H9 (cell line): ENCODE measurements around the gene SBK3. TPM values are rescaled to one million over a fixed set of nuclear protein-coding genes. Genes with fewer than 3 reads are reported as not detected.
"Not testable (repeated sequence)": the region's sequence is repeated elsewhere in the genome, so short reads cannot be mapped to it uniquely, and the experiment has no call there.

Source experiments
- DNase-seq: peaks from one replicate; pipeline ENCODE4 v3.0.0-alpha.2; 2017
- H2AFZ ChIP-seq: one replicate; pipeline ENCODE4 v1.6.1; 2013; ENCODE audit warnings: mild to moderate bottlenecking, low read length, control low read depth, moderate library complexity
- H2AK5ac ChIP-seq: 2 replicates; pipeline ENCODE4 v1.6.1; 2013; ENCODE audit warnings: low read length, control low read depth, mixed read lengths; ENCODE audit not compliant: insufficient read length
- H2BK120ac ChIP-seq: one replicate; pipeline ENCODE4 v1.6.1; 2013; ENCODE audit warnings: low read depth, mild to moderate bottlenecking, low read length, control low read depth, inconsistent platforms; ENCODE audit not compliant: poor library complexity, severe bottlenecking
- H2BK12ac ChIP-seq: 2 replicates; pipeline ENCODE4 v1.6.1; 2013; ENCODE audit warnings: low read length, control low read depth, mixed read lengths, low read depth; ENCODE audit not compliant: insufficient read length
- H2BK15ac ChIP-seq: 2 replicates; pipeline ENCODE4 v1.6.1; 2013; ENCODE audit warnings: low read depth, low read length, control low read depth
- H2BK20ac ChIP-seq: one replicate; pipeline ENCODE4 v1.6.1; 2013; ENCODE audit warnings: low read depth, mild to moderate bottlenecking, low read length, control low read depth, inconsistent platforms; ENCODE audit not compliant: poor library complexity, severe bottlenecking
- H2BK5ac ChIP-seq: 2 replicates; pipeline ENCODE4 v1.6.1; 2013; ENCODE audit warnings: low read length, control low read depth, mixed read lengths; ENCODE audit not compliant: insufficient read length
- H3K14ac ChIP-seq: 2 replicates; pipeline ENCODE4 v1.6.1; 2013; ENCODE audit warnings: low read length, control low read depth; ENCODE audit not compliant: insufficient read depth
- H3K18ac ChIP-seq: 2 replicates; pipeline ENCODE4 v1.6.1; 2013; ENCODE audit warnings: low read depth, mild to moderate bottlenecking, mixed read lengths, low read length, control low read depth; ENCODE audit not compliant: insufficient read length
- H3K23ac ChIP-seq: 2 replicates; pipeline ENCODE4 v1.6.1; 2013; ENCODE audit warnings: low read length, control low read depth, mixed read lengths, low read depth; ENCODE audit not compliant: insufficient read length
- H3K23me2 ChIP-seq: 2 replicates; pipeline ENCODE4 v1.6.1; 2013; ENCODE audit warnings: low read depth, mild to moderate bottlenecking, mixed read lengths, low read length, control low read depth; ENCODE audit not compliant: insufficient read length, poor library complexity, severe bottlenecking
- H3K27ac ChIP-seq: 2 replicates; pipeline ENCODE4 v1.5.1; 2013; ENCODE audit warnings: low read length, control low read depth, mixed read lengths, low read depth; ENCODE audit not compliant: insufficient read length
- H3K27me3 ChIP-seq: 2 replicates; pipeline ENCODE4 v1.6.1; 2013; ENCODE audit warnings: low read length, control low read depth, inconsistent platforms; ENCODE audit not compliant: insufficient read depth
- H3K4ac ChIP-seq: 2 replicates; pipeline ENCODE4 v1.6.1; 2013; ENCODE audit warnings: low read depth, mild to moderate bottlenecking, control low read depth, inconsistent platforms, low read length, moderate library complexity
- H3K4me1 ChIP-seq: 2 replicates; pipeline ENCODE4 v1.6.1; 2013; ENCODE audit warnings: low read length, control low read depth, inconsistent platforms; ENCODE audit not compliant: insufficient read depth
- H3K4me2 ChIP-seq: 2 replicates; pipeline ENCODE4 v1.6.1; 2013; ENCODE audit warnings: low read length, control low read depth, mixed read lengths; ENCODE audit not compliant: insufficient read length, insufficient read depth
- H3K56ac ChIP-seq: 2 replicates; pipeline ENCODE4 v1.6.1; 2013; ENCODE audit warnings: low read depth, mild to moderate bottlenecking, mixed read lengths, low read length, control low read depth; ENCODE audit not compliant: insufficient read length
- H3K79me1 ChIP-seq: 2 replicates; pipeline ENCODE4 v1.6.1; 2013; ENCODE audit warnings: low read depth, mild to moderate bottlenecking, moderate library complexity, low read length, control low read depth, inconsistent platforms; ENCODE audit not compliant: insufficient read depth, poor library complexity, severe bottlenecking
- H3K79me2 ChIP-seq: 2 replicates; pipeline ENCODE4 v1.6.1; 2013; ENCODE audit warnings: low read length, control low read depth, inconsistent platforms; ENCODE audit not compliant: insufficient read depth
- H3K9ac ChIP-seq: 2 replicates; pipeline ENCODE4 v1.6.1; 2013; ENCODE audit warnings: low read length, control low read depth, mixed read lengths; ENCODE audit not compliant: insufficient read length; ENCODE audit errors: extremely low read depth
- H3K9me3 ChIP-seq: one replicate; pipeline ENCODE4 v1.6.1; 2013; ENCODE audit warnings: low read depth, low read length, inconsistent platforms; ENCODE audit not compliant: control insufficient read depth
- H3T11ph ChIP-seq: one replicate; pipeline ENCODE4 v1.6.1; 2013; ENCODE audit warnings: mild to moderate bottlenecking, low read length, control low read depth, inconsistent platforms
- H4K20me1 ChIP-seq: one replicate; pipeline ENCODE4 v1.6.1; 2013; ENCODE audit not compliant: control insufficient read depth, insufficient read length, insufficient read depth
- H4K5ac ChIP-seq: 2 replicates; pipeline ENCODE4 v1.6.1; 2013; ENCODE audit warnings: low read depth, mild to moderate bottlenecking, mixed read lengths, low read length, control low read depth; ENCODE audit not compliant: insufficient read length
- H4K8ac ChIP-seq: replicated peaks from 2 replicates; pipeline ENCODE4 v1.6.1; 2013; ENCODE audit warnings: low read length, control low read depth, mixed read lengths, low read depth; ENCODE audit not compliant: insufficient read length
- H4K91ac ChIP-seq: 2 replicates; pipeline ENCODE4 v1.6.1; 2013; ENCODE audit warnings: low read depth, mild to moderate bottlenecking, moderate library complexity, mixed read lengths, low read length, control low read depth; ENCODE audit not compliant: insufficient read length
- H3K27ac Mint-ChIP-seq, 3 experiments: 2 replicates in 2 of 3; 3 replicates in 1 of 3; pipeline ENCODE4 v1.8.0; 2020 to 2021; ENCODE audit warnings: mixed read lengths in 3 of 3, mild to moderate bottlenecking in 1 of 3, moderate library complexity in 1 of 3
- H3K27me3 Mint-ChIP-seq: 2 replicates; pipeline ENCODE4 v1.8.0; 2021; ENCODE audit warnings: low read depth, mild to moderate bottlenecking, moderate library complexity, mixed read lengths
- H3K36me3 Mint-ChIP-seq, 3 experiments: 2 replicates in 2 of 3; 3 replicates in 1 of 3; pipeline ENCODE4 v1.8.0; 2020 to 2021; ENCODE audit warnings: low read depth in 3 of 3, mixed read lengths in 3 of 3; ENCODE audit not compliant: insufficient read depth in 1 of 3
- H3K4me1 Mint-ChIP-seq, 2 experiments: 2 replicates each; pipeline ENCODE4 v1.8.0; 2020; ENCODE audit warnings: mixed read lengths in 2 of 2
- H3K4me3 Mint-ChIP-seq, 2 experiments: 2 replicates in 1 of 2; 3 replicates in 1 of 2; pipeline ENCODE4 v1.8.0; 2020 to 2021; ENCODE audit warnings: mild to moderate bottlenecking in 2 of 2, mixed read lengths in 2 of 2, moderate library complexity in 1 of 2
- H3K9me3 Mint-ChIP-seq, 2 experiments: 2 replicates in 1 of 2; 3 replicates in 1 of 2; pipeline ENCODE4 v1.8.0; 2020; ENCODE audit warnings: mild to moderate bottlenecking in 2 of 2, mixed read lengths in 2 of 2, moderate library complexity in 1 of 2
- WGBS: extraction: QIAGEN DNeasy Blood & Tissue Kit; methylation state at CpG from one replicate; pipeline ENCODE4 v1.1.7; 2013; ENCODE audit warnings: missing lambda C conversion rate, low lambda C conversion rate, mixed read lengths; ENCODE audit not compliant: insufficient read length; ENCODE audit errors: extremely low coverage; 5-methylcytosine and 5-hydroxymethylcytosine counted together
- total RNA-seq: library from RNA; stranded (reverse); gene quantifications from 2 replicates; pipeline ENCODE4 v1.2.1, GENCODE V29; 2021
- TF ChIP-seq, protein P1 (sequence below): fragments of 200-600 bp; sonication (generic); conservative IDR thresholded peaks from 3 replicates; pipeline ENCODE4 v1.8.0; 2021; ENCODE audit warnings: antibody characterized with exemption, mild to moderate bottlenecking

Gene SBK3
- total RNA-seq, 1 experiment from 2014 or later = 0.70 TPM

DNA sequence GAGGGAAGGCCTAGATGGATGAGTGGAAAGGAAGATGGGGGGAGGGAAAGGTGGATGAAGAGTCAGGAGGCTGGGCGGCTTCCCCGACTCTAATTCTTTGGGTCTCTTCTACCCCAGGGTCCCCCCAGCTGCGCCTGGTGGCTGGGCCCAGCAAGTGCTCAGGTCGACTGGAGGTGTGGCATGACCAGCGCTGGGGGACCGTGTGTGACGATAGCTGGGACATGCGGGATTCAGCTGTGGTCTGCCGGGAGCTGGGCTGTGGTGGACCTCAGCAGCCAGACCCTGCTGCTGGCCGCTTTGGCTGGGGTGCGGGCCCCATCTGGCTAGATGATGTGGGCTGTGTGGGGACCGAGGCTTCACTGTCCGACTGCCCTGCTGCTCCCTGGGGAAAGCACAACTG, 47.6 kb downstream of the SBK3 start:
- Histone ChIP-seq H3K4me1 (no peaks in the 10 kb centered on the region), H3K27ac (no peak overlapping the region), H3K9ac (no peak overlapping the region), H2BK5ac (no peak overlapping the region), H3K14ac (no peak overlapping the region), H2BK120ac (no peak overlapping the region), H4K8ac (no peak overlapping the region), H3K18ac (no peak overlapping the region), H3K27me3 (no peaks in the 10 kb centered on the region; the same call in 1 of the 2 replicates), H2BK12ac (no peak overlapping the region), H2BK20ac (no peak overlapping the region), H3T11ph (no peak overlapping the region), H2AK5ac (no peak overlapping the region), H3K23me2 (no peaks in the 10 kb centered on the region), H3K4ac (no peak overlapping the region), H3K23ac (no peak overlapping the region), H3K79me1 (no peaks in the 10 kb centered on the region), H3K79me2 (no peaks in the 10 kb centered on the region), H3K9me3 (no peaks in the 10 kb centered on the region), H3K56ac (no peak overlapping the region), H2AFZ (no peak overlapping the region), H4K5ac (no peak overlapping the region), H3K4me2 (no peak overlapping the region), H4K91ac (no peak overlapping the region), H2BK15ac (no peak overlapping the region), H4K20me1 (no peaks in the 10 kb centered on the region)
- H3K27ac Mint-ChIP-seq = no peak overlapping the region
- 0 out of 5 replicates have a peak overlapping the region, but pooled peaks of 1 of the 2 experiments have one; percentile 9 for H3K4me3 Mint-ChIP-seq
- no CpG with 5 or more reads among the region's 13 CpGs for WGBS
- peaks cover 42% of the 10 kb centered on the region for H3K27me3 Mint-ChIP-seq
- peaks cover 21 to 27% of the 10 kb centered on the region in 2 experiments for H3K4me1 Mint-ChIP-seq
- DNase-seq = no peak
- H3K36me3 Mint-ChIP-seq = no peaks in the 10 kb centered on the region; a peak in 3 of 7 replicates
- peaks cover 5 to 6% of the 10 kb centered on the region in 2 experiments; a peak in 3 of 5 replicates for H3K9me3 Mint-ChIP-seq
- TF ChIP-seq, protein P1, sequence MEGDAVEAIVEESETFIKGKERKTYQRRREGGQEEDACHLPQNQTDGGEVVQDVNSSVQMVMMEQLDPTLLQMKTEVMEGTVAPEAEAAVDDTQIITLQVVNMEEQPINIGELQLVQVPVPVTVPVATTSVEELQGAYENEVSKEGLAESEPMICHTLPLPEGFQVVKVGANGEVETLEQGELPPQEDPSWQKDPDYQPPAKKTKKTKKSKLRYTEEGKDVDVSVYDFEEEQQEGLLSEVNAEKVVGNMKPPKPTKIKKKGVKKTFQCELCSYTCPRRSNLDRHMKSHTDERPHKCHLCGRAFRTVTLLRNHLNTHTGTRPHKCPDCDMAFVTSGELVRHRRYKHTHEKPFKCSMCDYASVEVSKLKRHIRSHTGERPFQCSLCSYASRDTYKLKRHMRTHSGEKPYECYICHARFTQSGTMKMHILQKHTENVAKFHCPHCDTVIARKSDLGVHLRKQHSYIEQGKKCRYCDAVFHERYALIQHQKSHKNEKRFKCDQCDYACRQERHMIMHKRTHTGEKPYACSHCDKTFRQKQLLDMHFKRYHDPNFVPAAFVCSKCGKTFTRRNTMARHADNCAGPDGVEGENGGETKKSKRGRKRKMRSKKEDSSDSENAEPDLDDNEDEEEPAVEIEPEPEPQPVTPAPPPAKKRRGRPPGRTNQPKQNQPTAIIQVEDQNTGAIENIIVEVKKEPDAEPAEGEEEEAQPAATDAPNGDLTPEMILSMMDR = no peak

- peak overlapping the region in 1 of 3 experiments; percentile 10; a peak in 1 of 7 replicates for H3K27ac Mint-ChIP-seq
- H3K79me2 ChIP-seq, H3K18ac ChIP-seq, H2AK5ac ChIP-seq, H3K36me3 Mint-ChIP-seq, H2BK12ac ChIP-seq, H4K5ac ChIP-seq, H3K4me2 ChIP-seq, H3K79me1 ChIP-seq, H3K14ac ChIP-seq, H3K23ac ChIP-seq, H3K9me3 ChIP-seq, H3K9me3 Mint-ChIP-seq, DNase-seq, H3K4ac ChIP-seq, H3K23me2 ChIP-seq, H2BK120ac ChIP-seq, H2BK15ac ChIP-seq, H4K8ac ChIP-seq, H2AFZ ChIP-seq, H3K56ac ChIP-seq, H3K27me3 ChIP-seq, H3T11ph ChIP-seq, H3K4me1 ChIP-seq, H4K91ac ChIP-seq, H4K20me1 ChIP-seq, H3K4me3 Mint-ChIP-seq, H3K27ac ChIP-seq, H2BK20ac ChIP-seq, H2BK5ac ChIP-seq, H3K9ac ChIP-seq: not testable (repeated sequence)
- H3K4me1 Mint-ChIP-seq = peaks cover 21 to 27% of the 10 kb centered on the region in 2 experiments
- peaks cover 37% of the 10 kb centered on the region for H3K27me3 Mint-ChIP-seq
- WGBS = no CpG with 5 or more reads among the region's 10 CpGs
Observed at GRCh38 chr19:55496820-55497219, 48.5 kb downstream of the SBK3 start.
